ENCODE data around the gene RNLS. TPM values are rescaled to one million over a fixed set of nuclear protein-coding genes. Genes with fewer than 3 reads are reported as not detected.

RNLS gene
- total RNA-seq, 1 experiment from 2014 or later: 8.1 TPM

- Histone ChIP-seq H3K27me3 (replicated peaks; ENCODE audit: insufficient read depth, low read depth, low read length, poor library complexity) (no peaks in the 10 kb centered on the region), H3K4me1 (ENCODE audit: insufficient read depth, low read length, poor library complexity, severe bottlenecking) (no peaks in the 10 kb centered on the region), H3K4me3 (ENCODE audit: low read depth, low read length, poor library complexity, severe bottlenecking) (no peak overlapping the region), H3K27ac (ENCODE audit: low read depth, low read length, poor library complexity, severe bottlenecking) (no peak overlapping the region), H3K36me3 (ENCODE audit: insufficient read depth, low read length, poor library complexity, severe bottlenecking) (no peaks in the 10 kb centered on the region), H3K9me3 (ENCODE audit: low read depth, low read length, poor library complexity, severe bottlenecking) (no peaks in the 10 kb centered on the region)
- DNase-seq (ENCODE audit: low spot score): peak; percentile 9
- intact Hi-C loops (cut with micrococcal nuclease; ENCODE audit: unreplicated experiment): no loop called here
- POLR2A ChIA-PET (ENCODE audit: low non-redundant PET): interaction anchor here (0.6 kb wide), 1 partner anchor 216 kb away, joined by 3 read pairs; no protein-coding TSS in a partner anchor
- TF ChIP-seq EZH2 (IDR thresholded peaks at IDR 0.05; ENCODE audit: borderline replicate concordance, low read depth, low read length, poor library complexity, severe bottlenecking) (no peak), CTCF (conservative IDR thresholded peaks at IDR 0.05; ENCODE audit: low read depth, low read length) (no peak)
- no TSS peak for BruUV-seq (replicated peaks)
- CTCF ChIA-PET: no interaction called here
These were observed 57.6 kb downstream of the RNLS start for GRCh38 chr10:88525371-88526069.

- Histone ChIP-seq H3K27me3 (replicated peaks; ENCODE audit: insufficient read depth, low read depth, low read length, poor library complexity) (no peaks in the 10 kb centered on the region), H3K9me3 (ENCODE audit: low read depth, low read length, poor library complexity, severe bottlenecking) (no peaks in the 10 kb centered on the region), H3K36me3 (ENCODE audit: insufficient read depth, low read length, poor library complexity, severe bottlenecking) (no peaks in the 10 kb centered on the region), H3K27ac (ENCODE audit: low read depth, low read length, poor library complexity, severe bottlenecking) (no peak overlapping the region), H3K4me1 (ENCODE audit: insufficient read depth, low read length, poor library complexity, severe bottlenecking) (no peaks in the 10 kb centered on the region), H3K4me3 (ENCODE audit: low read depth, low read length, poor library complexity, severe bottlenecking) (no peak overlapping the region)
- ChIA-PET POLR2A (ENCODE audit: low non-redundant PET) (no interaction called here), CTCF (no interaction called here)
- BruUV-seq (replicated peaks): no TSS peak
- intact Hi-C loops (cut with micrococcal nuclease; ENCODE audit: unreplicated experiment): no loop called here
- no peak for TF ChIP-seq CTCF (conservative IDR thresholded peaks at IDR 0.05; ENCODE audit: low read depth, low read length)
- no peak for TF ChIP-seq EZH2 (IDR thresholded peaks at IDR 0.05; ENCODE audit: borderline replicate concordance, low read depth, low read length, poor library complexity, severe bottlenecking)
- DNase-seq (ENCODE audit: low spot score): no peak
These were observed 59.2 kb downstream of the RNLS start for GRCh38 chr10:88523739-88524400.

GRCh38 chr10:88522715-88523114, 60.4 kb downstream of the RNLS start:
- Histone ChIP-seq H3K4me3 (ENCODE audit: low read depth, low read length, poor library complexity, severe bottlenecking) (no peak overlapping the region), H3K4me1 (ENCODE audit: insufficient read depth, low read length, poor library complexity, severe bottlenecking) (no peaks in the 10 kb centered on the region), H3K36me3 (ENCODE audit: insufficient read depth, low read length, poor library complexity, severe bottlenecking) (no peaks in the 10 kb centered on the region), H3K27ac (ENCODE audit: low read depth, low read length, poor library complexity, severe bottlenecking) (no peak overlapping the region), H3K9me3 (ENCODE audit: low read depth, low read length, poor library complexity, severe bottlenecking) (no peaks in the 10 kb centered on the region), H3K27me3 (replicated peaks; ENCODE audit: insufficient read depth, low read depth, low read length, poor library complexity) (no peaks in the 10 kb centered on the region)
- intact Hi-C loops (cut with micrococcal nuclease; ENCODE audit: unreplicated experiment): no loop called here
- ChIA-PET CTCF (no interaction called here), POLR2A (ENCODE audit: low non-redundant PET) (no interaction called here)
- DNase-seq (ENCODE audit: low spot score): no peak
- TF ChIP-seq EZH2 (IDR thresholded peaks at IDR 0.05; ENCODE audit: borderline replicate concordance, low read depth, low read length, poor library complexity, severe bottlenecking): no peak
- TF ChIP-seq CTCF (conservative IDR thresholded peaks at IDR 0.05; ENCODE audit: low read depth, low read length): no peak
- no TSS peak for BruUV-seq (replicated peaks)

Measured in A673 (cell line).